PC-9 (cell line): ENCODE data around the gene SNX1. TPM values are rescaled to one million over a fixed set of nuclear protein-coding genes. Genes with fewer than 3 reads are reported as not detected.

Source experiments
- BruUV-seq: library from RNA; stranded (reverse); fragments of 400-500 nt; replicated peaks from 2 replicates; lab custom pipeline; 2021; lab: Mats Ljungman, UMichigan
- CTCF ChIA-PET: fragments of 300-600 bp; sonication (Branson Sonifier 250); formaldehyde crosslinking; loops from one replicate; lab custom pipeline; 2022; ENCODE audit warnings: antibody characterized with exemption; lab: Charles Lee
- POLR2A ChIA-PET: fragments of 300-600 bp; sonication (Branson Sonifier 250); formaldehyde crosslinking; loops from one replicate; lab custom pipeline; 2022; ENCODE audit warnings: antibody characterized with exemption; ENCODE audit not compliant: unreplicated experiment; lab: Charles Lee
- DNase-seq, 2 experiments: peaks; one replicate each; pipeline versions ENCODE4 v3.0.0 to v3.0.0-alpha.2; 2015 to 2022; ENCODE audit warnings: mixed read lengths in 1 of 2
- H2AFZ ChIP-seq: fragments of 200-600 bp; sonication (generic); 2 replicates; pipeline ENCODE4 v1.8.1; 2017; ENCODE audit warnings: antibody characterized with exemption
- H3F3A ChIP-seq: fragments of 200-600 bp; sonication (generic); 2 replicates; pipeline ENCODE4 v1.8.1; 2017; ENCODE audit warnings: antibody characterized with exemption, mild to moderate bottlenecking, low read depth; ENCODE audit not compliant: insufficient read depth
- H3K27ac ChIP-seq: fragments of 200-600 bp; sonication (generic); 2 replicates; pipeline ENCODE4 v1.6.1; 2016; ENCODE audit warnings: mixed run types
- H3K27me3 ChIP-seq: fragments of 200-600 bp; sonication (generic); 2 replicates; pipeline ENCODE4 v1.6.1; 2016; ENCODE audit warnings: low read depth, mixed run types; ENCODE audit not compliant: insufficient read depth
- H3K36me3 ChIP-seq: fragments of 200-600 bp; sonication (generic); 2 replicates; pipeline ENCODE4 v1.6.1; 2016; ENCODE audit warnings: low read depth, mixed run types
- H3K4me1 ChIP-seq: fragments of 200-600 bp; sonication (generic); replicated peaks from 2 replicates; pipeline ENCODE4 v1.6.1; 2016; ENCODE audit warnings: mixed run types; ENCODE audit not compliant: insufficient read depth
- H3K4me2 ChIP-seq: fragments of 200-600 bp; sonication (generic); 2 replicates; pipeline ENCODE4 v1.6.1; 2017; ENCODE audit warnings: mixed run types
- H3K4me3 ChIP-seq: fragments of 200-600 bp; sonication (generic); 2 replicates; pipeline ENCODE4 v1.6.1; 2016; ENCODE audit warnings: mixed run types
- H3K79me2 ChIP-seq: fragments of 200-600 bp; sonication (generic); 2 replicates; pipeline ENCODE4 v1.6.1; 2017; ENCODE audit warnings: low read depth, mixed run types
- H3K9me2 ChIP-seq: fragments of 200-600 bp; sonication (generic); 2 replicates; pipeline ENCODE4 v1.8.1; 2017; ENCODE audit warnings: mild to moderate bottlenecking; ENCODE audit not compliant: insufficient read depth
- H3K9me3 ChIP-seq: fragments of 200-600 bp; sonication (generic); 2 replicates; pipeline ENCODE4 v1.8.1; 2016; ENCODE audit warnings: low read depth; ENCODE audit not compliant: insufficient read depth
- H4K20me1 ChIP-seq: fragments of 200-600 bp; sonication (generic); 2 replicates; pipeline ENCODE4 v1.8.1; 2017; ENCODE audit not compliant: insufficient read depth
- EZH2 ChIP-seq: fragments of 200-600 bp; sonication (generic); IDR thresholded peaks from 2 replicates; pipeline ENCODE4 v1.8.0; 2017; ENCODE audit warnings: antibody characterized with exemption, low read depth
- intact Hi-C: fragments of 100-400 bp; cut with micrococcal nuclease; formaldehyde crosslinking; loops from one replicate; pipeline ENCODE4 v1.10.0; 2022; ENCODE audit not compliant: unreplicated experiment
- total RNA-seq: library from RNA; stranded (reverse); gene quantifications from 2 replicates; pipeline ENCODE4 v1.2.3, GENCODE V29; 2021
- TF ChIP-seq, protein P1 (sequence below): fragments of 200-600 bp; sonication (generic); conservative IDR thresholded peaks from 2 replicates; pipeline ENCODE4 v1.6.1; 2017; ENCODE audit warnings: mixed run types, antibody characterized with exemption, mild to moderate bottlenecking, moderate library complexity

The SNX1 gene
- total RNA-seq, 1 experiment from 2014 or later, result 114 TPM

DNA sequence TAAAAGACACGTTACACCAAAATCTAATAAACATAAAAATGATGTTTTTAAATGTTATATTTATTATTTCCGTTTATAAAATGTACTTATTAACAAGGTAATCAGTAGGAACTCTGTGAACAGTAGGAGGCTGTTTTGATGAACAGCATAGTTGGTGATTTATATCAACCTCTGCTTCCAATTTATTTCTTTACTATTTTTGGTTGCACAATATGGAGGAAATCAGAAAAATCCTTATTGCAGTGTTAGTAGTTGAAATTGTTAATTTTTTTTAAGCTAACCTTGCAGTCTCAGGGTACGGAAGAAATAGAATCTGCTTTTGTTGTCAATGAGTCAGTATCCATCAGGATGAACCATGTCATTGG is 50.7 kb downstream of the SNX1 start:
- intact Hi-C loops, result no loop called here
- CTCF ChIA-PET, result interaction anchor here (0.6 kb wide), 1 partner anchor 14 kb away, joined by 6 read pairs; no protein-coding TSS in a partner anchor
- H4K20me1 ChIP-seq, result no peaks in the 10 kb centered on the region
- H3F3A ChIP-seq, result no peaks in the 10 kb centered on the region
- no peaks in the 10 kb centered on the region for H3K9me2 ChIP-seq
- no peaks in the 10 kb centered on the region for H3K27me3 ChIP-seq
- H3K9me3 ChIP-seq, result no peaks in the 10 kb centered on the region
- H3K4me2 ChIP-seq, result no peak overlapping the region
- H2AFZ ChIP-seq, result no peak overlapping the region
- no peak overlapping the region for H3K27ac ChIP-seq
- H3K79me2 ChIP-seq, result no peaks in the 10 kb centered on the region
- POLR2A ChIA-PET, result interaction anchor here (0.6 kb wide), 1 partner anchor 338 kb away, joined by 7 read pairs; no protein-coding TSS in a partner anchor
- no peaks in the 10 kb centered on the region for H3K4me1 ChIP-seq
- H3K4me3 ChIP-seq, result no peak overlapping the region
- no peak for DNase-seq
- BruUV-seq, result no TSS peak
- no peaks in the 10 kb centered on the region for H3K36me3 ChIP-seq
- TF ChIP-seq, protein P1, sequence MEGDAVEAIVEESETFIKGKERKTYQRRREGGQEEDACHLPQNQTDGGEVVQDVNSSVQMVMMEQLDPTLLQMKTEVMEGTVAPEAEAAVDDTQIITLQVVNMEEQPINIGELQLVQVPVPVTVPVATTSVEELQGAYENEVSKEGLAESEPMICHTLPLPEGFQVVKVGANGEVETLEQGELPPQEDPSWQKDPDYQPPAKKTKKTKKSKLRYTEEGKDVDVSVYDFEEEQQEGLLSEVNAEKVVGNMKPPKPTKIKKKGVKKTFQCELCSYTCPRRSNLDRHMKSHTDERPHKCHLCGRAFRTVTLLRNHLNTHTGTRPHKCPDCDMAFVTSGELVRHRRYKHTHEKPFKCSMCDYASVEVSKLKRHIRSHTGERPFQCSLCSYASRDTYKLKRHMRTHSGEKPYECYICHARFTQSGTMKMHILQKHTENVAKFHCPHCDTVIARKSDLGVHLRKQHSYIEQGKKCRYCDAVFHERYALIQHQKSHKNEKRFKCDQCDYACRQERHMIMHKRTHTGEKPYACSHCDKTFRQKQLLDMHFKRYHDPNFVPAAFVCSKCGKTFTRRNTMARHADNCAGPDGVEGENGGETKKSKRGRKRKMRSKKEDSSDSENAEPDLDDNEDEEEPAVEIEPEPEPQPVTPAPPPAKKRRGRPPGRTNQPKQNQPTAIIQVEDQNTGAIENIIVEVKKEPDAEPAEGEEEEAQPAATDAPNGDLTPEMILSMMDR, result no peak
- no peak for TF ChIP-seq EZH2

DNA sequence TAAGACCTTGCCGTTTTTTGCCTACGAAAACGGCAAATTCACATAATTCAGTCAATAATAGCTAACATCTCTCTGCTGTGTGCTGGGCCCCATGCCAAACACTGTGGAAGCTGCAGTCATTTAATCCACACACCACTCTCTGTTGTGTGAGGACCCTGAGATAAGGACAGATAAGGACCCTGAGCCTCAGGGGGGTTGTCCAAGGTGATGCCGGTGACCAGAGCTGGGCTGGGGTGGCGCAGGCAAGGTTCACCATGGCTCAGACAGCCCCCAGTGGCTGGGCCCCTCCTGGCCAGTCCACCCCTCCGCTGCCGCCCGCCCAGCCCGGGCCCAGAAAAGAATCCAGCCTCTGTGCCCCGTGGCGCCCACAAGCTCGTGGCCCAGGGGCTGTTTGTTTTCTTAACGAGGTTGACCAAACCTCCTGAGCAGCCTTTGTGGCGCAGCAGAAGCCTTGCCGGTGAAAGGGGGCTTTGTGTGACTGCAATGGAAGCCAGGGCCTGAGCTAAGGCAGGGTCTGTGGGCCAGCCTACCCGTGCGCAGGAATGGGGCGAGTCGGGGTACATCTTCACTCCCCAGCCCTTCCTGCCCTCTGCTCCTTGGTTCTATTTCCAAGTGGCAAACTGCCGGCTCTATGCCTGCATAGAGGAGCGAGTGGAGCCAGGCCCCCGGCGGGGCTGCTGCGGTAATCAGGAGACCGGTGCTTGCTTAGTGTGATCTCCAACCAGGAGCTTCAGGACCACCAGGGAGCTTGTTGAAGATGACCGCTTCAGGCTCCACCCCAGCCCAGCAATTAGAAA is 51.3 kb downstream of the SNX1 start:
- Histone ChIP-seq H3F3A (no peaks in the 10 kb centered on the region), H3K9me3 (no peaks in the 10 kb centered on the region), H2AFZ (no peak overlapping the region), H3K4me1 (no peaks in the 10 kb centered on the region), H4K20me1 (no peaks in the 10 kb centered on the region), H3K4me2 (no peak overlapping the region), H3K4me3 (no peak overlapping the region), H3K79me2 (no peaks in the 10 kb centered on the region), H3K27ac (no peak overlapping the region), H3K27me3 (no peaks in the 10 kb centered on the region), H3K36me3 (no peaks in the 10 kb centered on the region), H3K9me2 (no peaks in the 10 kb centered on the region)
- intact Hi-C loops, result no loop called here
- ChIA-PET CTCF (interaction anchor here (0.6 to 0.7 kb wide), 2 partner anchors 14 to 48 kb away, joined by 3 to 6 read pairs; no protein-coding TSS in a partner anchor), POLR2A (interaction anchor here (0.6 kb wide), 1 partner anchor 339 kb away, joined by 7 read pairs; no protein-coding TSS in a partner anchor)
- no peak for TF ChIP-seq EZH2
- TF ChIP-seq, protein P1, result no peak
- DNase-seq, result no peak
- no TSS peak for BruUV-seq

DNA sequence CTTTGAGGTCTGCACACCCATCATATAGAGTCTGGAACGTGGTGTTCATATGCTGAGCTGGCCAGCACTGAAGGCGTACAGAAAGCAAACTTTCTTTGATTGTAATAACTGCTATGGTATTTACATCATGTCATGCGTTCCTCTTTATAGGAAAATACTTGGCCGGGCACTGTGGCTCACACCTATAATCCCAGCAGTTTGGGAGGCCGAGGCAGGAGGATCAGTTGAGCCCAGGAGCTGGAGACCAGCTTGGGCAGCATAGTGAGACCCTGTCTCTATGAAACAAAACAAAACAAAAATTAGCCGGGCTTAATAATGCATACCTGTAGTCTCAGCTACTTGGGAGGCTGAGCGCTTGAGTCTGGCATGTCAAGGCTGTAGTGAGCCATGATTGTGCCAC is 52.4 kb downstream of the SNX1 start:
- Histone ChIP-seq H3K79me2 (no peaks in the 10 kb centered on the region), H4K20me1 (no peaks in the 10 kb centered on the region), H3K4me1 (no peaks in the 10 kb centered on the region), H3K27me3 (no peaks in the 10 kb centered on the region), H3K9me2 (no peaks in the 10 kb centered on the region), H3K27ac (no peak overlapping the region), H2AFZ (no peak overlapping the region), H3K9me3 (no peaks in the 10 kb centered on the region), H3K4me2 (no peak overlapping the region), H3K4me3 (no peak overlapping the region), H3K36me3 (no peaks in the 10 kb centered on the region), H3F3A (peaks cover 4% of the 10 kb centered on the region; the same call in 1 of the 2 replicates)
- TF ChIP-seq, protein P1, result no peak
- no peak for TF ChIP-seq EZH2
- DNase-seq, result no peak
- CTCF ChIA-PET, result no interaction called here
- no TSS peak for BruUV-seq
- intact Hi-C loops, result no loop called here
- POLR2A ChIA-PET, result no interaction called here
